Stomach smooth muscle (tissue), 2 donors: ENCODE results near the gene ECHDC3.

Source experiments
- H3K27ac ChIP-seq: one replicate; pipeline ENCODE4 v1.7.0; 2013; ENCODE audit warnings: mild to moderate bottlenecking, low read length, inconsistent platforms
- H3K27me3 ChIP-seq, 2 donors: one replicate each; pipeline ENCODE4 v1.7.0; 2013; ENCODE audit warnings: low read length in 2 of 2; ENCODE audit not compliant: insufficient read depth in 2 of 2, control insufficient read depth in 1 of 2
- H3K36me3 ChIP-seq, 2 donors: one replicate each; pipeline ENCODE4 v1.7.0; 2013; ENCODE audit warnings: low read length in 2 of 2; ENCODE audit not compliant: control insufficient read depth in 2 of 2, insufficient read depth in 2 of 2
- H3K4me1 ChIP-seq: one replicate; pipeline ENCODE4 v1.7.0; 2013; ENCODE audit warnings: low read length; ENCODE audit not compliant: control insufficient read depth, insufficient read depth
- H3K4me3 ChIP-seq, 2 donors: one replicate each; pipeline ENCODE4 v1.7.0; 2013; ENCODE audit warnings: low read length in 2 of 2
- H3K9ac ChIP-seq, 2 donors: one replicate each; pipeline ENCODE4 v1.7.0; 2013; ENCODE audit warnings: low read length in 2 of 2, mild to moderate bottlenecking in 1 of 2
- H3K9me3 ChIP-seq, 2 donors: one replicate each; pipeline ENCODE4 v1.7.0; 2013; ENCODE audit warnings: low read length in 2 of 2; ENCODE audit not compliant: control insufficient read depth in 2 of 2
- donor health status: healthy.
- donor health status: Pancreatic carcinoma.

ECHDC3 gene

DNA sequence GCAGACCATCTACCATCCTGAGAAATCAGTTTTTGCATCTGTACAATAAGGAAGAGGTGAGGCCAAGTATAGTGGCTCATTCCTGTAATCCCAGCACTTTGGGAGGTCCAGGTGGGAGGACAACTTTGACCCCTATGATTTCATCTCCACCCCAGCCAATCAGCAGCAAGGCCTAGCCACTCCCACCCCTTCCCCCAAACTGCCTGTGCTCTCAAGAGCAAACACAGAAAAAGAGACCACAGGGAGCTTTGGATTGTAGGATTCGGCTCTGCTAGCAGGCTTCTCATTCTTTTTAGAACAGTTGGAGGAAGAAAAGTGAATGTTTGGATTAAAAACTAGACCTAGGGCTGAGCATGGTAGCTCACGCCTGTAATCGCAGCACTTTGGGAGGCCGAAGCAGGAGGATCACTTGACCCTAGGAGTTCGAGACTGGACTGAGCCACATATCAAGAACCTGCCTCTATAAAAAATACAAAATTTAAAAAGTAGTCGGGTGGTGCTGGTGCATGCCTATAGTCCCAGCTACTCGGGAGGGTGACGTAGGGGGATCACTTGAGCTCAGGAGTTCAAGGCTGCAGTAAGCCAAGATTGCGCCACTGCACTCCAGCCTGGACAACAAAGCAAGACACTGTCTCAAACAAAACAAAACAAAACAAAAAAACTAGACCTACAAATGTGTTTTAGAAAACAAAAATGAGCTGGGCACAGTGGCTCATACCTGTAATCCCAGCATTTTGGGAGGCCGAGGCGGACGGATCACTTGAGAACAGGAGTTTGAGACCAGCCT, 55.9 kb downstream of the ECHDC3 start:
- Histone ChIP-seq H3K4me3 (no peak overlapping the region), H3K36me3 (no peaks in the 10 kb centered on the region), H3K4me1 (no peaks in the 10 kb centered on the region), H3K9ac (no peak overlapping the region), H3K27ac (no peak overlapping the region), H3K27me3 (no peaks in the 10 kb centered on the region), H3K9me3 (no peaks in the 10 kb centered on the region)

DNA sequence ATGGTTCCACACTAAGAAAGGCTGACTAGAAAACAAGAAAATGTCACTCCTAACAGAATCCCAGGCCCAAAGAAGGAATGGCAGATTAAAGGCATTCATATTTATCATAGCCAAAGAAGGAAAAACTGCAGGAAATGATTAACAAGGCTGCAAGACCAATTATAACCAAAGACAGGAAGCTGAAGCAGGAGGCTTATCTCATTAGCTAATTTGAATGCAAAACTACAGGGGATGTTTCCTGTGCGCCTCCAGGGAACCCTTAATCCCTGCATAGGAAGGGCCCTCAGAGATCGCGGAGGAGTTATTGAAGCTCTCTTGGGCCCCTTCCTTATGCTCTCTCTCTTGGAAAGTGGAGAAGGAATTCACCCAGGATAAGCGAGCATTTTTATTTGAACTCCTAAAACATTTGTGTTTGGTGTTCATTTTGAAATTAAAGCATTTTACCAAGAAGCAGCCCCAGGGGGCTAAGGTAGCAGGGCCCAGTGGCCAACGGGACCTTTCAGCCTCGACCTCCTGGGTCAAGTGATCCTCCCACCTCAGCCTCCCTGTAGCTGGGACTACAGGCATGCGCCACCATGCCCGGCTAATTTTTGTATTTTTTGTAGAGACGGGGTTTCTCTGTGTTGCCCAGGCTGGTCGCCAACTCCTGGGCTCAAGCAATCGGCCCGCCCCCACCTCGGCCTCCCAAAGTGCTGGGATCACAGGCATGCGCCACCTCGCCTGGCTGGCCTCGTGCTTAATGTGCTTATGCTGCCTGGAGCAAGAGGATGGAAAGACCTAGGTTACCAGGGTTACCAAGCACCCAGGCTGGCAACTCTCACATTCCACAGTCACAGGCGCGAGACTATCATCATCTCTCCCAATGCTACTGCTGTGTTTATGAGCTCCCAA, 56.9 kb downstream of the ECHDC3 start:
- H3K4me1 ChIP-seq, result no peaks in the 10 kb centered on the region
- H3K9ac ChIP-seq, result no peak overlapping the region
- H3K36me3 ChIP-seq, result no peaks in the 10 kb centered on the region
- no peak overlapping the region for H3K27ac ChIP-seq
- H3K9me3 ChIP-seq, result no peaks in the 10 kb centered on the region
- no peak overlapping the region for H3K4me3 ChIP-seq
- H3K27me3 ChIP-seq, result no peaks in the 10 kb centered on the region

DNA sequence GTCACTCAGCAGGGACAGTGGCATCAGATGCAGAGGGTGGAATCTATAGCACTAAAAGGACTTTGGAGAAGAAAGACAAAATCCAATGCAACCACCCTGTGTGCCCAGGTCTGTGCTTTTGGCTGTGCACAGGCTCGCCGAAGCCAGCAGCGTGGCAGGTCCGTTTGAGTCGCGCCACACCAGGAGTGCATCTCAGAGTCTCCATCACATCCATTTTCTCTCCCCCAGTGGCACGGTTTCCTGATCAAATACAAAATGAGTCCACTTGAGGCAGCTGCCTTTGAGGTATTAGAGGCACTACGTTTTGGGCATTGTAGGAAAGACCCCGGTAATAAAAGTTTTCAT, 57.5 kb downstream of the ECHDC3 start:
- no peaks in the 10 kb centered on the region for H3K4me1 ChIP-seq
- H3K36me3 ChIP-seq, result no peaks in the 10 kb centered on the region
- H3K27me3 ChIP-seq, result no peaks in the 10 kb centered on the region
- no peaks in the 10 kb centered on the region for H3K9me3 ChIP-seq
- H3K9ac ChIP-seq, result no peak overlapping the region
- no peak overlapping the region for H3K4me3 ChIP-seq
- no peak overlapping the region for H3K27ac ChIP-seq

DNA sequence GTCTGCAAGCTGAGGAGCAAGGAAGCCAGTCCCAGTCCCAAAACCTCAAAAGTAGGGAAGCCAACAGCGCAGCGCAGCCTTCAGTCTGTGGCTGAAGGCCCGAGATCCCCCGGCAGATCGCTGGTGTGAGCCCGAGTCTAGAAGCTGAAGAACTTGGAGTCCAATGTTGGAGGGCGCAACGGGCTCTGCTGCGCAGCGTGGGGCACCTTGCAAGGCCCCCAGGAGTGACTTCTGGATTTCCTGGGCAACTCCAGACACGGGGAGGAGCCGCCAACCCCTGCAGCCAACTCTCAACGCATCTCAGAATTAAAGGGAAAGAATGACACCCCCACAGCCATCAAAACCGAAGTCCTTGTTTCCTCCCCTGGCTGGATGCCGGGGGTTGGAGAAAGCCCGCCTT, 62.2 kb downstream of the ECHDC3 start:
- Histone ChIP-seq H3K27ac (no peak overlapping the region), H3K9me3 (no peaks in the 10 kb centered on the region), H3K36me3 (no peaks in the 10 kb centered on the region), H3K4me3 (no peak overlapping the region), H3K27me3 (peaks cover 0 to 2% of the 10 kb centered on the region in 2 donors), H3K4me1 (no peaks in the 10 kb centered on the region), H3K9ac (no peak overlapping the region)

DNA sequence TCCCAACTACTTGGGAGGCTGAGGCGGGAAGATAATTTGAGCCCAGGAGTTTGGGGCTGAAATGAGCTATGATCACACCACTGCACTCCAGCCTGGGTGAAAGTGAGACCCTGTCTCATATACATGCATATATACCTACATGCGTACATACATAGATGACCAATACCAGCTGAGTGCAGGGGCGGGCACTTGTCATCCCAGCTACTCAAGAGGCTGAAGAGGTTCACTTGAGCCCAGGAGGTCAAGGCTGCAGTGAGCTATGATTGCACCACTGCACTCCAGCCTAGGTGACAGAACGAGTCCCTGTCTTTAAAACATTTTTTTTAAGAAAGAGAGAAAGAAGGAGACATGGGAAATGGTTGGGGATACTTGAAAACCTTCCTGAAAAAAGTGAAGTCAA, 63.6 kb downstream of the ECHDC3 start:
- no peak overlapping the region for H3K9ac ChIP-seq
- no peak overlapping the region for H3K4me3 ChIP-seq
- H3K27ac ChIP-seq, result no peak overlapping the region
- no peaks in the 10 kb centered on the region for H3K4me1 ChIP-seq
- H3K36me3 ChIP-seq, result no peaks in the 10 kb centered on the region
- H3K27me3 ChIP-seq, result peaks cover 0 to 9% of the 10 kb centered on the region in 2 donors
- no peaks in the 10 kb centered on the region for H3K9me3 ChIP-seq

DNA sequence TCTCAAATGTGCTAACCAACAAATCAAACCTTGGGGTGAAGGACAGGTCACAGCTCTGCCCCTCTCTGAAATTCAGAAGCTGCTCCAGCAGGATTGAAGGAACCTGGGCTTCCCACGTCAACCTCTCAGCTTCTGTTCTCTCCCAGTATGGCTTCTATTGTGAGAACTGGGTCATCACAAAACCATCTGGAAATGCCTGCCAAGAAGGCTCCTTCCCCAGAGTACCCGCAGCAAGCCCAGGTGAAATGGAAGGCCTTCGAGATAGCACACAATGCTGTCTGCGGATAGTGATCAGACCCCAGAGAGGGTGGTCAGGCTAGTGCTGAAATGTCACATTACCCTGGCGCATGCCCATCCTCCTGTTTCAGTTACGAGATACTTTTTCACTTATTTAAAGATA, 64.5 kb downstream of the ECHDC3 start:
- Histone ChIP-seq H3K4me1 (no peaks in the 10 kb centered on the region), H3K9ac (no peak overlapping the region), H3K27ac (no peak overlapping the region), H3K4me3 (no peak overlapping the region), H3K9me3 (no peaks in the 10 kb centered on the region), H3K36me3 (no peaks in the 10 kb centered on the region), H3K27me3 (peaks cover 0 to 9% of the 10 kb centered on the region in 2 donors)

DNA sequence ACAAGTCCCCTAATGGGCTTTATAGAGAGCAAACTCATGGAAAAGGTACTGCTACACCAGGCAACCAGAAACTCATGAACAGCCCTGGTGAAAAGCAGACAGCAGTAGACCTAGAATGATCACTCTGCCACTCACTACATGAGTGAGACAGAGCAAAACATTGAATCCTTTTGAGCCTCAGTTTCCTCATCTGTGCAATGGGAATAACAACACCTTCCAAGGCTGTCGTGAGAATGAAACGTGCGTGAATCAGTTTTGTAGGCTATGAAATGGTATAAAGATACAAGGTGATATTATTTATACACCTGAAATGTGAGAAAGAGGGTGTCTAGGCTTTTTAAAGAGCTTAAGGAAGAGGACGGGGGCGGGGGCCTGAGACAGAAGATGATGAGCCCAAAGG, 66.6 kb downstream of the ECHDC3 start:
- H3K27ac ChIP-seq, result no peak overlapping the region
- H3K9ac ChIP-seq, result no peak overlapping the region
- H3K4me3 ChIP-seq, result no peak overlapping the region

DNA sequence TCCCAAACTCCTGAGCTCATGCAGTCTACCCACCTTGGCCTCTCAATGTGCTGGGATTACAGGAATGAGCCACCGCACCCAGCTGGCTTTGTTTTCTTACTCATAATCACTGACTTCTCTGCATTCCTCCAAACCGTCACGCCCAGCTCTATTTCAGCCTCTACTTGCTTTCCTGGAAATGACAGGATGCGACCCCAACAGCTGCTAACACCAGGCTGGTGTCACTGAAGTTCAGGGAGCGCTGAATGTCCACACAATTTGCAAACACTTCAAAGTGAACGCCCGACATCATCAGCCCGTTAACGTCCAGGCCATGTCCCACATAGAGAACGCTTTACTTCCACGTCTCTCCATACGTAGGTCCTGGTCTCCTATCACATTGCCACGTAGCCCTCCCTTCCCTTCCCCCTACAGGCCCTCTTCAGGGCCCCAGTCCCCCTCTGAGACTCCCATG, 68.2 kb downstream of the ECHDC3 start:
- no peak overlapping the region for H3K27ac ChIP-seq
- no peaks in the 10 kb centered on the region for H3K4me1 ChIP-seq

More for the DNA sequence above, 66.6 kb downstream of the ECHDC3 start:
- Histone ChIP-seq H3K36me3 (no peaks in the 10 kb centered on the region), H3K9me3 (no peaks in the 10 kb centered on the region), H3K4me1 (no peaks in the 10 kb centered on the region), H3K27me3 (peaks cover 0 to 9% of the 10 kb centered on the region in 2 donors)

DNA sequence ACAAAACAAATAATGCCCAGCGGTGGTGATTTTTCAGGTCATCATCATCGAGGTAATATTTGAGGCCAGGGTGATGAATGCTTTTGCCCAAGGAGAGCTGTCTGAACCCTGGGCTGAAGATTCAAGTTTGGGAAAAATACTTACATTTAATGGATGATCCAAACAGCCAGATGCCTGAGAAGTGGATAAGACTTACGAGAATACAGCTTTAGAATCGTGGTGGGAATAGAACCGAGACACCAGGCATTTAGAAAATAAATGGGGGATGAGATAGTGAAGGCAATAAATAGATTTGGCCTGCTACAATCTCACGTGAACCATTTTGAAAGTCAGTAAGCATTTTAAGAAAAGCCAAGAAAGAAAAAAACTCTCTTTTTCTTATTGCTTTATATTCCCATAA, 68.8 kb downstream of the ECHDC3 start:
- Histone ChIP-seq H3K4me3 (no peak overlapping the region), H3K27me3 (peaks cover 0 to 7% of the 10 kb centered on the region in 2 donors), H3K36me3 (no peaks in the 10 kb centered on the region), H3K27ac (no peak overlapping the region), H3K9me3 (no peaks in the 10 kb centered on the region), H3K4me1 (no peaks in the 10 kb centered on the region), H3K9ac (no peak overlapping the region)

More for the DNA sequence above, 68.2 kb downstream of the ECHDC3 start:
- no peaks in the 10 kb centered on the region for H3K36me3 ChIP-seq
- no peaks in the 10 kb centered on the region for H3K9me3 ChIP-seq
- no peak overlapping the region for H3K9ac ChIP-seq
- H3K27me3 ChIP-seq, result peaks cover 0 to 9% of the 10 kb centered on the region in 2 donors
- no peak overlapping the region for H3K4me3 ChIP-seq

DNA sequence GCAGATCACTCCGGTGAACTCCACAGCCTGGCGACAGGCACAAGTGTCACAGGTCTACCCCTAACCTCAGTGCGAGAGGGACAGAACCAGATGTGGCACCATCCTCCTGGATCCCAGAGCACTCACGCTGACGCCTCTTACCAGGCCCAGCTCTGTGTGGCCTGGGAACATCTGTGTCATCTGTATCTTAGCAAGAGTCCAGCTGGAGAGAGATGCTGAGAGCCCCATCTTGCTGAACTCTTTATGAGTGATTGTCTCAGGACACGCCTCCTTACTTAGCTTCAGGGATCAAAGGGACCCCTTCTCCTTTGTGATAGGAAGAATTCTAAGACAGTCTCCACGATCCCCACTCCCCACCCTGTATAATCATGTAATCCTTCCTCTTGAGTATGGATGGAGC, 71.0 kb downstream of the ECHDC3 start:
- no peaks in the 10 kb centered on the region for H3K4me1 ChIP-seq
- H3K9ac ChIP-seq, result no peak overlapping the region
- peaks cover 0 to 7% of the 10 kb centered on the region in 2 donors for H3K27me3 ChIP-seq
- no peaks in the 10 kb centered on the region for H3K36me3 ChIP-seq
- no peak overlapping the region for H3K4me3 ChIP-seq
- H3K9me3 ChIP-seq, result no peaks in the 10 kb centered on the region
- H3K27ac ChIP-seq, result no peak overlapping the region
